ENCODE measurements around the gene PPP5C. TPM values are rescaled to one million over a fixed set of nuclear protein-coding genes. Genes with fewer than 3 reads are reported as not detected.

PPP5C gene
- total RNA-seq, 1 donor from 2014 or later, result 99.5 TPM

- TF ChIP-seq CTCF (conservative IDR thresholded peaks at IDR 0.05), result no peak
- Mint-ChIP-seq H3K36me3 (peaks cover 3% of the 10 kb centered on the region), H3K4me3 (peak overlapping the region; percentile 97), H3K27me3 (no peaks in the 10 kb centered on the region), H3K4me1 (ENCODE audit: unreplicated experiment) (peaks cover 31% of the 10 kb centered on the region), H3K9me3 (no peaks in the 10 kb centered on the region), H3K27ac (peak overlapping the region; percentile 90)
- DNase-seq (ENCODE audit: extremely low spot score, unreplicated experiment), result no peak
These were observed 1.1 kb downstream of the PPP5C start for GRCh38 chr19:46347985-46348384.

GRCh38 chr19:46349311-46349993 lies 2.6 kb downstream of the PPP5C start:
- Mint-ChIP-seq H3K4me1 (ENCODE audit: unreplicated experiment) (peaks cover 31% of the 10 kb centered on the region), H3K9me3 (no peaks in the 10 kb centered on the region), H3K27ac (peak overlapping the region; percentile 70), H3K36me3 (peaks cover 3% of the 10 kb centered on the region), H3K4me3 (peak overlapping the region; percentile 79), H3K27me3 (no peaks in the 10 kb centered on the region)
- no peak for TF ChIP-seq CTCF (conservative IDR thresholded peaks at IDR 0.05)
- DNase-seq (ENCODE audit: extremely low spot score, unreplicated experiment), result no peak

- peaks cover 3% of the 10 kb centered on the region for H3K36me3 Mint-ChIP-seq
- H3K9me3 Mint-ChIP-seq, result no peaks in the 10 kb centered on the region
- no peak for TF ChIP-seq CTCF (conservative IDR thresholded peaks at IDR 0.05)
- peak overlapping the region; percentile 67 for H3K4me3 Mint-ChIP-seq
- peak overlapping the region; percentile 70 for H3K27ac Mint-ChIP-seq
- no peaks in the 10 kb centered on the region for H3K27me3 Mint-ChIP-seq
- peaks cover 31% of the 10 kb centered on the region for H3K4me1 Mint-ChIP-seq (ENCODE audit: unreplicated experiment)
- DNase-seq (ENCODE audit: extremely low spot score, unreplicated experiment), result no peak
These were observed 3.3 kb downstream of the PPP5C start for GRCh38 chr19:46350029-46350757.

- H3K4me1 Mint-ChIP-seq (ENCODE audit: unreplicated experiment), result peaks cover 35% of the 10 kb centered on the region
- H3K4me3 Mint-ChIP-seq, result no peak overlapping the region
- no peak for DNase-seq (ENCODE audit: extremely low spot score, unreplicated experiment)
- H3K27ac Mint-ChIP-seq, result no peak overlapping the region
- no peak for TF ChIP-seq CTCF (conservative IDR thresholded peaks at IDR 0.05)
- H3K27me3 Mint-ChIP-seq, result no peaks in the 10 kb centered on the region
- peaks cover 3% of the 10 kb centered on the region for H3K36me3 Mint-ChIP-seq
- H3K9me3 Mint-ChIP-seq, result no peaks in the 10 kb centered on the region
These were observed 3.9 kb downstream of the PPP5C start for GRCh38 chr19:46350758-46351159.

- H3K4me1 Mint-ChIP-seq (ENCODE audit: unreplicated experiment), result peaks cover 35% of the 10 kb centered on the region
- H3K27ac Mint-ChIP-seq, result peak overlapping the region; percentile 53
These were observed 4.6 kb downstream of the PPP5C start for GRCh38 chr19:46351241-46352041.

More at GRCh38 chr19:46351241-46352041, 4.6 kb downstream of the PPP5C start:
- TF ChIP-seq CTCF (conservative IDR thresholded peaks at IDR 0.05), result no peak
- DNase-seq (ENCODE audit: extremely low spot score, unreplicated experiment), result no peak
- Mint-ChIP-seq H3K4me3 (peak overlapping the region; percentile 34), H3K36me3 (peaks cover 4% of the 10 kb centered on the region), H3K9me3 (no peaks in the 10 kb centered on the region), H3K27me3 (no peaks in the 10 kb centered on the region)
